Measurements from ENCODE around the gene WDR27.
A peak's percentile ranks its signal among the peaks of the same experiment; 100 is the strongest.

WDR27 gene

GRCh38 chr6:169701954-169702839, at the start of gene WDR27, which contains the start of gene C6orf120:
Gene WDR27 (minus strand): TSS chr6:169702029. CDS start chr6:169689005, 13,024 bp downstream.
Gene C6orf120 (plus strand): TSS chr6:169702126. CDS start chr6:169702460, 334 bp downstream.
- peak; percentile 95 for DNase-seq (ENCODE audit: low read depth)

- no peak for DNase-seq (ENCODE audit: low read depth)
These were observed 44.7 kb upstream of the WDR27 start for GRCh38 chr6:169746556-169746955.

- no peak for DNase-seq (ENCODE audit: low read depth)
These were observed 43.6 kb upstream of the WDR27 start for GRCh38 chr6:169745405-169745804.

DNA sequence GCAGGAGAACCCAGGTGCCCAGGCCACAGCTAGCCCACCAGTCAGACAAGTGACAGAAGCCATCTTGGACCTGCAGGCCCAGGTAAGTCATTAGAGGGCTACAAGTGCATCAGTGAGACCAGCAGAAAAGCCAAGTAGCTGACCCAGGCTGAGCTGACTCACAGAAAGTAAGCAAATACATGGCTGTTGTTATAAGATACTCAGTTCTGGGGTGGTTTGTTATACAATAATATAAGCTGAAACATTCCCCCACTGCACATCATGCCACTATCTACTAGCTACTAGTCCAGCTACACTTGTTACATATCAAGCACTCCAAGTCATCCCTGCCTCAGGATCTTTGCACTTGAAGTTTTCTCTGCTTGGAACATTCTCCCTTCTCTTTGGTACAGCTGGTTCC, 39.5 kb upstream of the WDR27 start:
- DNase-seq (ENCODE audit: low read depth) = no peak

- DNase-seq (ENCODE audit: low read depth) = no peak
These were observed 37.2 kb upstream of the WDR27 start for GRCh38 chr6:169738976-169739529.

DNA sequence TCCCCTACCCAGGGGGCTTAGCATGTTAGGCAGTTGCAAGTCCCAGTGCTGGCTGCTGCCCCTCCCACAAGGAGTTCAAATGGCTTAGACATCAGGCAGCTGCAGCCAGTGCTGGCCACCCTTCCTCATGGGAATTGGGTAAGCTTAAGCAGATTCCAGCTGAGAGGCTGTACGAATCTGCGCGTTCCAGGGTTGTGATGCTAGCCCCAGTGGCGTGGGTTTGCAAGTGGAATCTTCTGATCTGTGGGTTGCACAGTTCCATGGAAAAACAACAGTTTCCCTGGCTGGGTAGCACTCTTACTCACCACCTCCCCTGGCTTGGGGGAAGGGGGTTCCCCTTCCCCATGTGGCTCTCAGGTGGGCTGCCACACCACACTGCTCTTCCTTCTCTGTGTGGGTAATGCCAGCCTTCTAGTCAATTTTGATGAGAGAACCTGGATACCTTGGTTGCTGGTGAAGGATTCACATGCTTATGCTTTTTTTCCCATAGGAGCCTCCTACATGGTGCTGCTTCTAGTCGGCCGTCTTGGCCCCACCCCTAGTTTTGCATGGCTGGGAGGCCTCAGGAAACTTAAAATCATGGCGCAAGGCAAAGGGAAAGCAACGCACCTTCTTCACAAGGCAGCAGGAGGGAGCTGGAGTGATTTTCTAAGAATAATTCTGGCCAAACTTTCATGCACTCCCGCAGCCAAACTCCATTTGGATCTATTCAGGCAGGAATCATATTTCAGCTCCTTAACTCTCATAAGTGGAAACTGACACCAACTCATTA, 36.6 kb upstream of the WDR27 start:
- no peak for DNase-seq (ENCODE audit: low read depth)

DNA sequence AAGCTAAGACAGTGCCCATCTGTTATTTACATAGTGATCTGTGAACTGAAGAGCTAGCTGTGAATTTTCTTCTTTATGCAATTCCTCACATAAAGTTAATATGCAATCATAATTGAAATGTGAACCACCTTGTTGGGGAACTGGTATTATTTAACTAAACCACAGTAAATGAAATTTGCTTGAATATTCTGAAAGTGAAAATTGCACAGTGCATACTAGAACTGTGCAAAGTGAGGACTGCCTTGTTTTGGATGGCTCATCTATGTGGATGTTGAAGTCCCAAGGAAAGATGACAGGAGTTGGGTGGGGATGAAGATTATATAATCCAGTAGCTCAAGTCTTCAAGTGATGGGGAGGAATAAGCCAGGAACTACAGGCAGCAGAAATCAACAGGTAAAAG, 28.1 kb upstream of the WDR27 start:
- DNase-seq (ENCODE audit: low read depth) = no peak

- no peak for DNase-seq (ENCODE audit: low read depth)
These were observed 25.1 kb upstream of the WDR27 start for GRCh38 chr6:169726963-169727362.

DNA sequence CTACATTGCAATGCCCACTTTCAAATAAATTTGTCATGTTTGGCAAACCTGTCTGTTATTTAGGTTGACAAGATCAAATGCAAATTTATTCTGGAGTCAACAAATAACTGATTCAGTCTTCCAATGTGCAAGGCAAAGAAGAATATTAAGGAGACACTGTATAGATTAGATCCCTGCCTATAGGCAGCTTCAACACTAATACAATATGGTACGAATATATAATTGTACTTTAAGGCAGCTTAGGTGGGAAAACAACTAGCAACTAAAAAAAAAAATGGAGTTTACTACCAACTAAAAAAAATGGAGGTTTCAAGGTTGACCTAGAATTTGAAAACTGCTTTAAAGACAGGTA, 24.2 kb upstream of the WDR27 start:
- DNase-seq (ENCODE audit: low read depth) = no peak

DNA sequence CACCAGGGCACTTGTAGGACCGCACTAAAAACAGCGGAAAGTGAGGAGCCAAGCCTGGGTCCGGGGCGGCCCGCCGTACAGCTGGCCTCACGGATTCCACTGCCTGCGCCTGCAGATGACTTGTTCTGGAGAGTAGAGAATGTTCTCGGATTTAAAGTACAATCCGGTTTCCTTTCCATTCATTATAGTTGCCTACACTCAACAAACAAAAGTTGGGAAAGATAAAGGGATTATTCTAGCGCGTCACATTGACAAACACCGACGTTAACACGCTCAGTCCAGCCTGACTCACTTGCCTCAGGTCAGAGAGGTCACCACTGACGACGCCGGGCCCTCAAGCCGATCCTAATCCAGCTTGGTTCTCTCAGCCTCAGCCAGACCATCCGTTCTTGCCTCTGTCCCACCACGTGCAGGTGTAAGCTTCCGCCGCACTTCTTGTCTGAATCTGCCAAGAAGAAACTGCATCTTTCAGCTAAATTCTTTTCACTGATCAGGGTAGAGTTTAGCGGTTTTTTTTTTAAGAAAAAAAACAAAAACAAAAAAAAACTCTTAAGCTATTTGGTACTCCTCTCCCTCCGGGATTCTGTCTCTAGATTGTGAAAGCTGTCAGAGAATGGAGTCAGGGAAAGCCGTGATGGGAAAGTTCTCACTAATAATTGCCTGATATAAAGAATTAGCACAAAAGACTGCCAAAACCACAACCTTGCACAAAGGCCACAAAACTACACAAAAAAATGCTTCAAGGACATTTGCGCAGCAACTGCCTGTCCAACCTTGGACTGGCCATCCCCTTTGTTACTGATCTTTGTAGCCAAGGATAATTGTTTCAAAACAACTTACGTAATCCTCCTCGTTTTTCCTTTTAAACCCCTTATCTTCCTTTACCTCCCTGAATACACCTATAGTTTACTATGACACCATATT, 23.6 kb upstream of the WDR27 start:
- no peak for DNase-seq (ENCODE audit: low read depth)

DNA sequence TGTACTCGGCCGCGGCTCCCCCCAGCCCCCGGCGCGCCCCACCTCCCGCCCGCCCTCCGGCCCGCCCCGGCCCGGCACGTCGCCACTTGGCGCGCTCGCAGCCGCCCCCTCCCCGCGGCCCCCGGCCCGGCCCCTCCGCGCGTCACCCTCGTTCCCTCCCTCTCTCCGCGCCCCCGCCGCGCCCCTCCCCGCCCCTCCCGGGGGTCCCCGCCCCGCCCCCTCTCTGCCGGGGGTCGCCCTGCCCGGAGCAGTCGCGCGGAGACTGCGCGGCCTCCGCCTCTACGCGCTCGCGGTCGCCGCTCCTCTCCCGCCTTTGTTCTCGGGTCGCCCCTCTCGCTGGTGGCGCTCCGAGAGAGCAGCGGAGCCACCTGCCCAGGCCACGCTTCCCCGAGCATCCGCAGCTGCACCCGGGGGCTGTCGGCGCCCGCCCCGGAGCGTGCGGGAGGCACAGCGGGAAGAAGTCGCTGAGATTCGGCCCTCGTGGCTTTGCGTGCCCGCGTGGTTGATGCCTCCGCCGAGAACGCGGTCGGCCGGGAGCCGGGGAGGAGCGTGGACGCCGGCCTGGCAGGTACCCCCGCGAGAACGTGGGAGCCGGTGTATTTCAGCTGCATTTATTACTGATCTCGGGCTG, 22.8 kb upstream of the WDR27 start, which contains the start of gene PHF10:
PHF10 (minus strand) TSS at position 7 of the 631 bp plus-strand sequence. CDS start 569 bp downstream, outside the sequence.
- peak; percentile 65 for DNase-seq (ENCODE audit: low read depth)

GRCh38 chr6:169723991-169724493, 22.2 kb upstream of the WDR27 start:
- peak; percentile 35 for DNase-seq (ENCODE audit: low read depth)

DNA sequence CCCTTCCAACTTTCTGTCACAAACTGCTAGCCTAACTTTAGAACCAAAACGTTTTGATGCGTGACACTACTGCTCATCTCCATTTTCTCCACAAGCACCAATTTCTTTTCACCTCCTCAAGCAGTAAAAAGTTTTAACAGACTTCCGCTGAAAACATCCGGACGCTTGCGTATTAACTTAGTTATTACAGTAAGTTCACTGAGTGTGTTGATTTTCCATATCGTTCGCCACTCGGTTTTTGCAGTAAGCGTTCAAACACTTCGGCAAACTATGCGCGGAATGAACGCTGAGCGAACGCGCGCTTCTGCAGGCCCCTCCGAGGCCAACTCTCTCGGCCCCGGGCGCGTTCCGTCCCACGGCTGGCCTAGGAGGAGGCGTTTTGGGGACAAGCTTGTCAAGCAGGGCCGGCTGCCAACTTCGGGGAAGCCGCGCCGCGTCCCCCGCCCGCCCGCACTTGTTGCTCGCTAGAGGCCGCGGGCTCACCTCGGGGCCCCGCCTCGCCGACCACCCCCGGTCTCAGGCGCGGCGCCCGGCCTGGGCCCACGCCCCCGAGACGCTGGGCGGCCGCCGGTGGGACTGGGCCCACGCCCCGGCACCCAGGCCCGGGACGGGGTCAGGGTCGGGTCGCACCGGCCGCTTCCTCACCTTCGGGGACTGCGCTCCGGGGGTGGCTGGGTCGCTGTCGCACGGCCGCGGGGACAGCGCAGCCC, 21.5 kb upstream of the WDR27 start:
- DNase-seq (ENCODE audit: low read depth) = peak; percentile 58

- DNase-seq (ENCODE audit: low read depth) = peak; percentile 14
These were observed 20.8 kb upstream of the WDR27 start for GRCh38 chr6:169722362-169723199.

GRCh38 chr6:169720207-169720855, 18.5 kb upstream of the WDR27 start:
- no peak for DNase-seq (ENCODE audit: low read depth)

- DNase-seq (ENCODE audit: low read depth) = no peak
These were observed 17.3 kb upstream of the WDR27 start for GRCh38 chr6:169719117-169719516.

GRCh38 chr6:169714595-169714994, 12.8 kb upstream of the WDR27 start:
- no peak for DNase-seq (ENCODE audit: low read depth)

DNA sequence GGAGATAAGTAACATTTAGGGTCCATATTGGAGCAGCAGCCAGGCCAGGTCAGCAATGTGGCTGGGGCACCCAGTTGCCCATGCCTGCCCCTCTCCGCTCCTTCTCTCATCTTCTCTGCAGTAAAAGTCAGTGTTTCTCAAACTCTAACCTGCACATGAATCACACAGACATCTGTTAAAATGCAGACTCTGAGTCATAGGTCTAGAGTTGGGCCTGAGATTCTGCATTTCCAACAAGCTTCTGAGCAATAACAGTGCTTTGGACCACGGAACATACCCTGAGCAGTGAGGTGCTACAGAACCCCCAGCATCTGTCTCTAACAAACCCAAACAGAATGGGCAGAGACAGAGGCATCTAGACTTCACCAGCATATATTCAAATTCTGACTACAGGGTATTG, 12.3 kb upstream of the WDR27 start:
- DNase-seq (ENCODE audit: low read depth) = no peak

GRCh38 chr6:169710009-169710408, 8.2 kb upstream of the WDR27 start:
- no peak for DNase-seq (ENCODE audit: low read depth)
